Upper lobe of left lung (tissue), 4 donors: Measurements from ENCODE around the gene LCK.
"Not testable (repeated sequence)": the region's sequence is repeated elsewhere in the genome, so short reads cannot be mapped to it uniquely, and the experiment has no call there.

Source experiments
- POLR2A ChIP-seq, 4 donors: fragments of 450-650 bp; IDR thresholded peaks; one replicate each; pipeline ENCODE4 v1.5.1; 2016 to 2017; ENCODE audit warnings: antibody characterized with exemption in 4 of 4, mild to moderate bottlenecking in 2 of 4
- POLR2AphosphoS5 ChIP-seq, 2 donors: sonication (generic); formaldehyde crosslinking; IDR thresholded peaks; one replicate each; pipeline ENCODE4 v1.5.1; 2017; ENCODE audit warnings: antibody characterized with exemption in 2 of 2
- TF ChIP-seq, protein P1 (sequence below), 6 experiments: fragments of 450-650 bp in 4 of 6; fragments of 200-600 bp in 2 of 6; sonication (generic) in 2 of 6; IDR thresholded peaks; one replicate each; pipeline ENCODE4 v1.5.1; 2016 to 2019; ENCODE audit warnings: antibody characterized with exemption in 6 of 6

DNA sequence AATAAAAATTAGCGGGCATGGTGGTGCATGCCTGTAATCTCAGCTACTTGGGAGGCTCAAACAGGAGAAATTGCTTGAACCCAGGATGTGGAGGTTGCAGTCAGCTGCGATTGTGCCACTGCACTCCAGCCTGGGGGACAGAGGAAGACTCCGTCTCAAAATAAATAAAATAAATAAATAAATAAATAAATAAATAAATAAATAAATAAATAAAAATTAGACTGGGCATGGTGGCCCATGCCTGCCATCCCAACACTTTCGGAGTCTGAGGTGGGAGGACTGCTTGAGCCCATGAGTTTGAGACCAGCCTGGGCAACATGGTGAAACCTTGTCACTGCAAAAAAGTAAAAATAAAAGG, 12.2 kb downstream of the LCK start:
- TF ChIP-seq, protein P1, sequence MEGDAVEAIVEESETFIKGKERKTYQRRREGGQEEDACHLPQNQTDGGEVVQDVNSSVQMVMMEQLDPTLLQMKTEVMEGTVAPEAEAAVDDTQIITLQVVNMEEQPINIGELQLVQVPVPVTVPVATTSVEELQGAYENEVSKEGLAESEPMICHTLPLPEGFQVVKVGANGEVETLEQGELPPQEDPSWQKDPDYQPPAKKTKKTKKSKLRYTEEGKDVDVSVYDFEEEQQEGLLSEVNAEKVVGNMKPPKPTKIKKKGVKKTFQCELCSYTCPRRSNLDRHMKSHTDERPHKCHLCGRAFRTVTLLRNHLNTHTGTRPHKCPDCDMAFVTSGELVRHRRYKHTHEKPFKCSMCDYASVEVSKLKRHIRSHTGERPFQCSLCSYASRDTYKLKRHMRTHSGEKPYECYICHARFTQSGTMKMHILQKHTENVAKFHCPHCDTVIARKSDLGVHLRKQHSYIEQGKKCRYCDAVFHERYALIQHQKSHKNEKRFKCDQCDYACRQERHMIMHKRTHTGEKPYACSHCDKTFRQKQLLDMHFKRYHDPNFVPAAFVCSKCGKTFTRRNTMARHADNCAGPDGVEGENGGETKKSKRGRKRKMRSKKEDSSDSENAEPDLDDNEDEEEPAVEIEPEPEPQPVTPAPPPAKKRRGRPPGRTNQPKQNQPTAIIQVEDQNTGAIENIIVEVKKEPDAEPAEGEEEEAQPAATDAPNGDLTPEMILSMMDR (IDR thresholded peaks at IDR 0.05) = not testable (repeated sequence)
- TF ChIP-seq POLR2A, POLR2AphosphoS5 (IDR thresholded peaks at IDR 0.05): not testable (repeated sequence)
